Stomach (tissue), 4 donors: ENCODE data around the gene ANTXRL.

Source experiments
- POLR2AphosphoS5 ChIP-seq, 3 donors: sonication (generic); formaldehyde crosslinking; IDR thresholded peaks; one replicate each; pipeline ENCODE4 v1.6.1; 2016; ENCODE audit warnings: antibody characterized with exemption in 3 of 3
- TF ChIP-seq, protein P1 (sequence below), 7 experiments: fragments of 450-650 bp in 4 of 7; fragments of 200-600 bp in 3 of 7; sonication (generic) in 3 of 7; IDR thresholded peaks; one replicate each; pipeline ENCODE4 v1.5.1; 2016 to 2019; ENCODE audit warnings: antibody characterized with exemption in 7 of 7, control low read depth in 2 of 7, mild to moderate bottlenecking in 1 of 7

- TF ChIP-seq, protein P1, sequence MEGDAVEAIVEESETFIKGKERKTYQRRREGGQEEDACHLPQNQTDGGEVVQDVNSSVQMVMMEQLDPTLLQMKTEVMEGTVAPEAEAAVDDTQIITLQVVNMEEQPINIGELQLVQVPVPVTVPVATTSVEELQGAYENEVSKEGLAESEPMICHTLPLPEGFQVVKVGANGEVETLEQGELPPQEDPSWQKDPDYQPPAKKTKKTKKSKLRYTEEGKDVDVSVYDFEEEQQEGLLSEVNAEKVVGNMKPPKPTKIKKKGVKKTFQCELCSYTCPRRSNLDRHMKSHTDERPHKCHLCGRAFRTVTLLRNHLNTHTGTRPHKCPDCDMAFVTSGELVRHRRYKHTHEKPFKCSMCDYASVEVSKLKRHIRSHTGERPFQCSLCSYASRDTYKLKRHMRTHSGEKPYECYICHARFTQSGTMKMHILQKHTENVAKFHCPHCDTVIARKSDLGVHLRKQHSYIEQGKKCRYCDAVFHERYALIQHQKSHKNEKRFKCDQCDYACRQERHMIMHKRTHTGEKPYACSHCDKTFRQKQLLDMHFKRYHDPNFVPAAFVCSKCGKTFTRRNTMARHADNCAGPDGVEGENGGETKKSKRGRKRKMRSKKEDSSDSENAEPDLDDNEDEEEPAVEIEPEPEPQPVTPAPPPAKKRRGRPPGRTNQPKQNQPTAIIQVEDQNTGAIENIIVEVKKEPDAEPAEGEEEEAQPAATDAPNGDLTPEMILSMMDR (IDR thresholded peaks at IDR 0.05), result no peak
- TF ChIP-seq POLR2AphosphoS5 (IDR thresholded peaks at IDR 0.05), result no peak
Measured at GRCh38 chr10:46296641-46297141, 9.9 kb downstream of the ANTXRL start.
